BJ (cell line): Measurements from ENCODE around the gene YBEY. TPM values are rescaled to one million over a fixed set of nuclear protein-coding genes. Genes with fewer than 3 reads are reported as not detected.

Experiments
- CTCF ChIA-PET: fragments of 350-600 bp; formaldehyde crosslinking; extraction: SDS; loops from one replicate; lab custom pipeline; 2021; ENCODE audit warnings: antibody characterized with exemption, inconsistent platforms; lab: Yijun Ruan, JAX
- POLR2A ChIA-PET: fragments of 300-600 bp; sonication (Branson Sonifier 250); formaldehyde crosslinking; extraction: SDS; loops from one replicate; lab custom pipeline; 2021; ENCODE audit warnings: antibody characterized with exemption; lab: Charles Lee
- DNase-seq: peaks from one replicate; pipeline ENCODE4 v3.0.0-alpha.2; 2011; ENCODE audit warnings: low read depth
- H3K27me3 ChIP-seq: 2 replicates; pipeline ENCODE4 v1.6.0; 2011; ENCODE audit warnings: low read length; ENCODE audit not compliant: control insufficient read depth, insufficient read depth
- H3K36me3 ChIP-seq: 2 replicates; pipeline ENCODE4 v1.5.1; 2011; ENCODE audit warnings: low read length; ENCODE audit not compliant: control insufficient read depth, insufficient read depth
- H3K4me3 ChIP-seq: 2 replicates; pipeline ENCODE4 v1.5.1; 2011; ENCODE audit warnings: low read depth, mild to moderate bottlenecking, control low read depth, low read length
- CTCF ChIP-seq: IDR thresholded peaks from 2 replicates; pipeline ENCODE4 v1.5.1; 2011; ENCODE audit warnings: low read depth, mild to moderate bottlenecking, control low read depth, inconsistent platforms, low read length, moderate library complexity; ENCODE audit not compliant: insufficient read depth
- polyA plus RNA-seq: library from polyadenylated mRNA; depleted of rRNA; stranded (reverse); fragments of >200 nt; gene quantifications from 2 replicates; pipeline ENCODE4 v1.2.3, GENCODE V29; 2011

The YBEY gene
- polyA plus RNA-seq, 1 experiment, result 15.8 TPM

- no peak for TF ChIP-seq CTCF
- DNase-seq, result no peak
- Histone ChIP-seq H3K27me3 (no peaks in the 10 kb centered on the region), H3K36me3 (peaks cover 6% of the 10 kb centered on the region), H3K4me3 (no peak overlapping the region)
- POLR2A ChIA-PET, result no interaction called here
- CTCF ChIA-PET, result interaction anchor here (0.7 to 1.1 kb wide), 3 partner anchors 9 to 325 kb away, joined by 3 to 4 read pairs (median 3); partner anchors contain the start of genes MCM3AP and YBEY
Observed at GRCh38 chr21:46295177-46295770, 9.1 kb downstream of the YBEY start.

- H3K36me3 ChIP-seq, result peaks cover 6% of the 10 kb centered on the region
- DNase-seq, result peak; percentile 67
- POLR2A ChIA-PET, result no interaction called here
- CTCF ChIA-PET, result interaction anchor here (0.7 to 1.1 kb wide), 2 partner anchors 90 to 326 kb away, joined by 3 read pairs; no protein-coding TSS in a partner anchor
- no peak overlapping the region for H3K4me3 ChIP-seq
- no peaks in the 10 kb centered on the region for H3K27me3 ChIP-seq
- no peak for TF ChIP-seq CTCF
Observed at GRCh38 chr21:46295996-46296752, 10.0 kb downstream of the YBEY start.

GRCh38 chr21:46297338-46298271 lies 11.5 kb downstream of the YBEY start:
- no peaks in the 10 kb centered on the region for H3K36me3 ChIP-seq
- ChIA-PET POLR2A (no interaction called here), CTCF (no interaction called here)
- TF ChIP-seq CTCF, result no peak
- DNase-seq, result no peak
- H3K4me3 ChIP-seq, result 0 out of 2 replicates have a peak overlapping the region, but pooled peaks have one; percentile 5
- H3K27me3 ChIP-seq, result no peaks in the 10 kb centered on the region

GRCh38 chr21:46299167-46299566 lies 13.0 kb downstream of the YBEY start:
- Histone ChIP-seq H3K27me3 (no peaks in the 10 kb centered on the region), H3K36me3 (no peaks in the 10 kb centered on the region), H3K4me3 (no peak overlapping the region)
- no peak for TF ChIP-seq CTCF
- POLR2A ChIA-PET, result no interaction called here
- no peak for DNase-seq
- CTCF ChIA-PET, result no interaction called here
